Activated naive CD8-positive, alpha-beta T cell (primary cell): ENCODE measurements around the gene MMP17.

ENCODE experiments used
- H3K27ac Mint-ChIP-seq: one replicate; pipeline ENCODE4 v1.8.0; 2021; ENCODE audit warnings: mixed read lengths
- H3K27me3 Mint-ChIP-seq: one replicate; pipeline ENCODE4 v1.8.0; 2021; ENCODE audit warnings: mixed read lengths
- H3K36me3 Mint-ChIP-seq: one replicate; pipeline ENCODE4 v1.8.0; 2021; ENCODE audit warnings: mixed read lengths
- H3K4me1 Mint-ChIP-seq: one replicate; pipeline ENCODE4 v1.8.0; 2021; ENCODE audit warnings: low read depth, mixed read lengths
- H3K4me3 Mint-ChIP-seq: one replicate; pipeline ENCODE4 v1.8.0; 2021; ENCODE audit warnings: mild to moderate bottlenecking, mixed read lengths
- H3K9me3 Mint-ChIP-seq: one replicate; pipeline ENCODE4 v1.8.0; 2021; ENCODE audit warnings: low read depth, mixed read lengths

The MMP17 gene

GRCh38 chr12:131832321-131833231, 4.4 kb downstream of the MMP17 start:
- Mint-ChIP-seq H3K4me1 (peaks cover 9% of the 10 kb centered on the region), H3K9me3 (no peaks in the 10 kb centered on the region), H3K27ac (no peak overlapping the region), H3K36me3 (no peaks in the 10 kb centered on the region), H3K4me3 (no peak overlapping the region), H3K27me3 (peaks cover 6% of the 10 kb centered on the region)

- H3K36me3 Mint-ChIP-seq: no peaks in the 10 kb centered on the region
- H3K9me3 Mint-ChIP-seq: no peaks in the 10 kb centered on the region
- H3K27ac Mint-ChIP-seq: no peak overlapping the region
- H3K4me3 Mint-ChIP-seq: no peak overlapping the region
- peaks cover 8% of the 10 kb centered on the region for H3K4me1 Mint-ChIP-seq
- H3K27me3 Mint-ChIP-seq: peaks cover 5% of the 10 kb centered on the region
Measured at GRCh38 chr12:131833288-131833895, 5.2 kb downstream of the MMP17 start.

- peaks cover 8% of the 10 kb centered on the region for H3K4me1 Mint-ChIP-seq
- H3K36me3 Mint-ChIP-seq: no peaks in the 10 kb centered on the region
- H3K9me3 Mint-ChIP-seq: no peaks in the 10 kb centered on the region
- no peak overlapping the region for H3K27ac Mint-ChIP-seq
- no peak overlapping the region for H3K4me3 Mint-ChIP-seq
- peaks cover 5% of the 10 kb centered on the region for H3K27me3 Mint-ChIP-seq
Measured at GRCh38 chr12:131833896-131834641, 5.9 kb downstream of the MMP17 start.

- Mint-ChIP-seq H3K36me3 (no peaks in the 10 kb centered on the region), H3K27ac (no peak overlapping the region), H3K4me1 (peaks cover 4% of the 10 kb centered on the region), H3K27me3 (peaks cover 5% of the 10 kb centered on the region), H3K9me3 (no peaks in the 10 kb centered on the region), H3K4me3 (no peak overlapping the region)
Measured at GRCh38 chr12:131834798-131835615, 6.8 kb downstream of the MMP17 start.

GRCh38 chr12:131835616-131836171, 7.5 kb downstream of the MMP17 start:
- peaks cover 5% of the 10 kb centered on the region for H3K27me3 Mint-ChIP-seq
- no peak overlapping the region for H3K4me3 Mint-ChIP-seq
- H3K9me3 Mint-ChIP-seq: no peaks in the 10 kb centered on the region
- H3K27ac Mint-ChIP-seq: no peak overlapping the region
- H3K4me1 Mint-ChIP-seq: peaks cover 4% of the 10 kb centered on the region
- H3K36me3 Mint-ChIP-seq: no peaks in the 10 kb centered on the region

- H3K9me3 Mint-ChIP-seq: no peaks in the 10 kb centered on the region
- no peaks in the 10 kb centered on the region for H3K4me1 Mint-ChIP-seq
- H3K27me3 Mint-ChIP-seq: peaks cover 5% of the 10 kb centered on the region
- H3K27ac Mint-ChIP-seq: no peak overlapping the region
- no peaks in the 10 kb centered on the region for H3K36me3 Mint-ChIP-seq
- H3K4me3 Mint-ChIP-seq: no peak overlapping the region
Measured at GRCh38 chr12:131836193-131836592, 8.0 kb downstream of the MMP17 start.

- Mint-ChIP-seq H3K4me3 (no peak overlapping the region), H3K4me1 (no peaks in the 10 kb centered on the region), H3K27ac (no peak overlapping the region), H3K36me3 (no peaks in the 10 kb centered on the region), H3K9me3 (no peaks in the 10 kb centered on the region), H3K27me3 (peaks cover 5% of the 10 kb centered on the region)
Measured at GRCh38 chr12:131836714-131837397, 8.7 kb downstream of the MMP17 start.

- H3K4me1 Mint-ChIP-seq: no peaks in the 10 kb centered on the region
- no peak overlapping the region for H3K27ac Mint-ChIP-seq
- no peaks in the 10 kb centered on the region for H3K9me3 Mint-ChIP-seq
- H3K27me3 Mint-ChIP-seq: no peaks in the 10 kb centered on the region
- H3K36me3 Mint-ChIP-seq: no peaks in the 10 kb centered on the region
- H3K4me3 Mint-ChIP-seq: no peak overlapping the region
Measured at GRCh38 chr12:131840643-131841416, 12.6 kb downstream of the MMP17 start.

GRCh38 chr12:131841547-131841946, 13.4 kb downstream of the MMP17 start:
- Mint-ChIP-seq H3K27me3 (no peaks in the 10 kb centered on the region), H3K9me3 (no peaks in the 10 kb centered on the region), H3K36me3 (no peaks in the 10 kb centered on the region), H3K4me1 (no peaks in the 10 kb centered on the region), H3K27ac (no peak overlapping the region), H3K4me3 (no peak overlapping the region)

- no peak overlapping the region for H3K4me3 Mint-ChIP-seq
- H3K9me3 Mint-ChIP-seq: no peaks in the 10 kb centered on the region
- no peaks in the 10 kb centered on the region for H3K36me3 Mint-ChIP-seq
- no peaks in the 10 kb centered on the region for H3K4me1 Mint-ChIP-seq
- no peaks in the 10 kb centered on the region for H3K27me3 Mint-ChIP-seq
- H3K27ac Mint-ChIP-seq: no peak overlapping the region
Measured at GRCh38 chr12:131842169-131842568, 14.0 kb downstream of the MMP17 start.

GRCh38 chr12:131843527-131843926, 15.3 kb downstream of the MMP17 start:
- Mint-ChIP-seq H3K4me3 (no peak overlapping the region), H3K4me1 (no peaks in the 10 kb centered on the region), H3K27me3 (no peaks in the 10 kb centered on the region), H3K36me3 (no peaks in the 10 kb centered on the region), H3K27ac (no peak overlapping the region), H3K9me3 (no peaks in the 10 kb centered on the region)

GRCh38 chr12:131844140-131844539, 15.9 kb downstream of the MMP17 start:
- H3K4me1 Mint-ChIP-seq: no peaks in the 10 kb centered on the region
- H3K27me3 Mint-ChIP-seq: no peaks in the 10 kb centered on the region
- H3K27ac Mint-ChIP-seq: no peak overlapping the region
- H3K36me3 Mint-ChIP-seq: no peaks in the 10 kb centered on the region
- no peak overlapping the region for H3K4me3 Mint-ChIP-seq
- no peaks in the 10 kb centered on the region for H3K9me3 Mint-ChIP-seq

GRCh38 chr12:131844656-131845055, 16.5 kb downstream of the MMP17 start:
- no peaks in the 10 kb centered on the region for H3K36me3 Mint-ChIP-seq
- no peaks in the 10 kb centered on the region for H3K9me3 Mint-ChIP-seq
- H3K27me3 Mint-ChIP-seq: no peaks in the 10 kb centered on the region
- no peaks in the 10 kb centered on the region for H3K4me1 Mint-ChIP-seq
- H3K27ac Mint-ChIP-seq: no peak overlapping the region
- H3K4me3 Mint-ChIP-seq: no peak overlapping the region
